ENCODE results near the gene MS4A14. TPM values are rescaled to one million over a fixed set of nuclear protein-coding genes. Genes with fewer than 3 reads are reported as not detected.

MS4A14 gene
- total RNA-seq, 1 donor from 2014 or later = not detected

GRCh38 chr11:60455531-60456042, 59.3 kb downstream of the MS4A14 start, which contains the start of gene MS4A1:
MS4A1 (plus strand) TSS chr11:60455847; CDS start chr11:60462375, 6,528 bp downstream.
- Mint-ChIP-seq H3K4me1 (ENCODE audit: low read depth, unreplicated experiment) (no peaks in the 10 kb centered on the region), H3K4me3 (ENCODE audit: unreplicated experiment) (no peak within 1 kb of the TSS), H3K27ac (ENCODE audit: unreplicated experiment) (no peak within 1 kb of the TSS), H3K27me3 (ENCODE audit: unreplicated experiment) (no peaks in the 10 kb centered on the region), H3K9me3 (ENCODE audit: unreplicated experiment) (peaks cover 2% of the 10 kb centered on the region), H3K36me3 (ENCODE audit: unreplicated experiment) (no peaks in the 10 kb centered on the region)
- no peak for DNase-seq
- TF ChIP-seq, protein P1, sequence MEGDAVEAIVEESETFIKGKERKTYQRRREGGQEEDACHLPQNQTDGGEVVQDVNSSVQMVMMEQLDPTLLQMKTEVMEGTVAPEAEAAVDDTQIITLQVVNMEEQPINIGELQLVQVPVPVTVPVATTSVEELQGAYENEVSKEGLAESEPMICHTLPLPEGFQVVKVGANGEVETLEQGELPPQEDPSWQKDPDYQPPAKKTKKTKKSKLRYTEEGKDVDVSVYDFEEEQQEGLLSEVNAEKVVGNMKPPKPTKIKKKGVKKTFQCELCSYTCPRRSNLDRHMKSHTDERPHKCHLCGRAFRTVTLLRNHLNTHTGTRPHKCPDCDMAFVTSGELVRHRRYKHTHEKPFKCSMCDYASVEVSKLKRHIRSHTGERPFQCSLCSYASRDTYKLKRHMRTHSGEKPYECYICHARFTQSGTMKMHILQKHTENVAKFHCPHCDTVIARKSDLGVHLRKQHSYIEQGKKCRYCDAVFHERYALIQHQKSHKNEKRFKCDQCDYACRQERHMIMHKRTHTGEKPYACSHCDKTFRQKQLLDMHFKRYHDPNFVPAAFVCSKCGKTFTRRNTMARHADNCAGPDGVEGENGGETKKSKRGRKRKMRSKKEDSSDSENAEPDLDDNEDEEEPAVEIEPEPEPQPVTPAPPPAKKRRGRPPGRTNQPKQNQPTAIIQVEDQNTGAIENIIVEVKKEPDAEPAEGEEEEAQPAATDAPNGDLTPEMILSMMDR (IDR thresholded peaks at IDR 0.05; ENCODE audit: partially characterized antibody, unreplicated experiment) = no peak

DNA sequence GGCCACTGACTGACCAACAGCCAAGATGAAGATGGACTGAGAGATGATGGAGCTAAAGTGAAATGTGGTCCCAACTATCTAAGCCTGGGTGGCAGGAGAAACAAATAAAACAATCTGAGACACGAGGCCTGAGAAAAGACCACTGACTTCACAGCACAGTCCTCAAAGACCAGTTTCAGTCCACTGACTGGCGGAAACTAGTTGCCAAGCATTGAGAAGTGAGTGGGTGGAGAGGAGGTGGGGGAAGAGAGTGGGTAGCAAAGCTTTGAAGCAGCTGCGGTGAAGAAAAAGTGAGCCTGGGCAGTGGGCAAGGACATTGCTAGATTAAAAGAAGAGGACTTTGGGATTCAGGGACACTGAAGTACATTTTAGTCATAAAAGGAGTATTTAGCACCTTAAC, 61.3 kb downstream of the MS4A14 start:
- Mint-ChIP-seq H3K9me3 (ENCODE audit: unreplicated experiment) (no peaks in the 10 kb centered on the region), H3K36me3 (ENCODE audit: unreplicated experiment) (no peaks in the 10 kb centered on the region), H3K27me3 (ENCODE audit: unreplicated experiment) (no peaks in the 10 kb centered on the region), H3K4me3 (ENCODE audit: unreplicated experiment) (no peak overlapping the region), H3K4me1 (ENCODE audit: low read depth, unreplicated experiment) (no peaks in the 10 kb centered on the region), H3K27ac (ENCODE audit: unreplicated experiment) (no peak overlapping the region)
- DNase-seq = no peak
- TF ChIP-seq, protein P1 (IDR thresholded peaks at IDR 0.05; ENCODE audit: partially characterized antibody, unreplicated experiment) = no peak

DNA sequence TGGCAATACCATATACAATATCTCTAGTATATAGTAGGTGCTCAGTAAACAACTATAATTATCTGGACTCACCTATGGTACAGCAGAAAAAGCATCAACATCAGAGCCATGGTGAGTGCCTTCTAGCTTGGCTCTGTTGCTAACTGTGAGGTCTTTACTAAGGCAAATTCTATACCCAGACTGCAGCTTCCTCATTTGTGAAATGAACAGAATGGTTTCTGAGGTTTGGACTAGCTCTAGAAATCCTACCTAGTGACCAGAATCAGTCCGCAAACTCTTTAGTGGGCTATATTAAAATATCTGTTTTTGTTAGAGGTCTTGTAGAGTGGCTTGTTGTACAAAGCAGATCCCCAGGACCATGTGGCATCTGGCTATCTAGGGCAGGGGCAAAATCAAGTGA, 63.1 kb downstream of the MS4A14 start:
- no peak for DNase-seq
- Mint-ChIP-seq H3K4me1 (ENCODE audit: low read depth, unreplicated experiment) (peaks cover 2% of the 10 kb centered on the region), H3K27ac (ENCODE audit: unreplicated experiment) (no peak overlapping the region), H3K36me3 (ENCODE audit: unreplicated experiment) (no peaks in the 10 kb centered on the region), H3K27me3 (ENCODE audit: unreplicated experiment) (no peaks in the 10 kb centered on the region), H3K4me3 (ENCODE audit: unreplicated experiment) (no peak overlapping the region), H3K9me3 (ENCODE audit: unreplicated experiment) (no peaks in the 10 kb centered on the region)
- TF ChIP-seq, protein P1 (IDR thresholded peaks at IDR 0.05; ENCODE audit: partially characterized antibody, unreplicated experiment) = no peak

Other genes starting within 250 kb of the MS4A14 start
- gene MS4A6A, start 213.4 kb upstream of the MS4A14 start, total RNA-seq (ENCODE audit: unreplicated experiment) = not detected
- gene MS4A4E, start 153.3 kb upstream of the MS4A14 start, total RNA-seq (ENCODE audit: unreplicated experiment) = not detected
- gene MS4A4A, start 115.8 kb upstream of the MS4A14 start, total RNA-seq (ENCODE audit: unreplicated experiment) = not detected
- not detected for gene MS4A6E, start 69.2 kb upstream of the MS4A14 start, total RNA-seq (ENCODE audit: unreplicated experiment)
- not detected for gene MS4A7, start 17.9 kb upstream of the MS4A14 start, total RNA-seq (ENCODE audit: unreplicated experiment)
- not detected for gene MS4A5, start 33.1 kb downstream of the MS4A14 start, total RNA-seq (ENCODE audit: unreplicated experiment)
- gene MS4A1, start 59.4 kb downstream of the MS4A14 start, total RNA-seq (ENCODE audit: unreplicated experiment) = not detected
- not detected for gene MS4A12, start 96.3 kb downstream of the MS4A14 start, total RNA-seq (ENCODE audit: unreplicated experiment)
- not detected for gene MS4A13, start 118.9 kb downstream of the MS4A14 start, total RNA-seq (ENCODE audit: unreplicated experiment)